DMS153 (cell line): Measurements from ENCODE around the gene CSNK1G2.

Experiments
- DNase-seq: peaks from one replicate; lab custom pipeline; 2025; lab: John Stamatoyannopoulos, UW

The CSNK1G2 gene

DNA sequence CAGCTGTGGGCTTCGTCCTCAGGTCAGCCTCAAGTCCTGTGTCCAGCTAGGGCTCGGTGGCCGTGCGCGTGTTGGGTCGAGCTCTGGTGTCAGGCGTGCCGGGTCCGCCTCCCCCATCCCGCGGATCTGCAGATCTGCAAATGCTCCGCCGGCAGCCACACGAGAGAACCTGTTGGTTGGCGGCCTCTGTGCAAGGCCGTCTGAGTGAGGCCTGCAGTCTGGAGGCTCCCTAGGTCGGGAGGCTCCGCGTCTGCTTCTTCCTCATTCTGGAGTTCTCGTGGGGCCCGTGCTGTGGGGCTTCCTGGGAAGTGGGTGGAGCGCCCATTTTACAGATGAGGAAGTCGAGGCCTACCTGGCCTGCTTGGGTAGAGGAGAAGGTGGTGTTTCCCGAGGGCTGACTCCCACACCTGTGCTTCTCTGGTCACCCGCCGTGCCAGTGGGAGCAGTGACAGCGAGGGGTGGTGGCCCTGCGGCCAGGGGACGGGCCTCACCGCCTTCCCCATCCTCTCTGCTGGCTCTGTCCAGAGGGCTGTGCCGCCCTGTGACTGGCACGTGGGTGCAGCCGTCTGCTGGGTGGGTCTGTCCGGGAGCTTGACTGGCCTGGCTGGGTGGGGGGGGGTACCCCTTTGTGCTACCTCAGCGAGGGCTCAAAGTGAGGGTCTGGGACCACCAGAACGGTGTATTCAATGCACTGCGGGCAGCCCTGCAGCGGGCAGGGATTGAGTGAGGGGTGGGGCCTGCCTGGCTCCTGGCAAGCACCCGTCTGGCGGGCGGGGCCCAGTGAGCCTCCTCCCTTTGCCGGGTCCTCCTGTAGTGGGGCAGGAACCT lies 3.3 kb downstream of the CSNK1G2 start:
- DNase-seq, result no peak

- DNase-seq, result no peak
Measured at GRCh38 chr19:1944916-1945561, 4.1 kb downstream of the CSNK1G2 start.

DNA sequence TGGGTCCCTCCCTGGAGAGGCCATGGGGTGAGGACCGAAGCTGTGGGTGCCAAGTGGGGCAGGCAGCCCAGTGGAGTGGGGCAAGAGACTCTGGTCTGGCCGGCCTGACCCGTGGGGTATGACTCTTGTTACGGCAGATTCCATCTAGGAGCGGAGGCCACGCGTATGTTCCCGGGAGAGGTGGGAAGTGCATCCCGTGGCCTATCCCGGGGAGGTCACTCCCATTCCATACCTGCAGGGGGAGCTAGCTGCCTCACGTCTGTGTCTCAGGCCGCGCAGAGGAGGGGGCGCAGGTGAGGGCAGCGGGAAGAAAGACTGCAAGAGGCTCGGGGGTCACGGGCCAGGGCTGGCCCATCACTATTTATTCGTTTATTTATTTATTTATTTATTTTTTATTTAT lies 4.9 kb downstream of the CSNK1G2 start:
- no peak for DNase-seq

- DNase-seq, result no peak
Measured at GRCh38 chr19:1947651-1948209, 6.8 kb downstream of the CSNK1G2 start.

- DNase-seq, result no peak
Measured at GRCh38 chr19:1949304-1950101, 8.5 kb downstream of the CSNK1G2 start.

GRCh38 chr19:1950640-1951039 lies 9.7 kb downstream of the CSNK1G2 start:
- no peak for DNase-seq

DNA sequence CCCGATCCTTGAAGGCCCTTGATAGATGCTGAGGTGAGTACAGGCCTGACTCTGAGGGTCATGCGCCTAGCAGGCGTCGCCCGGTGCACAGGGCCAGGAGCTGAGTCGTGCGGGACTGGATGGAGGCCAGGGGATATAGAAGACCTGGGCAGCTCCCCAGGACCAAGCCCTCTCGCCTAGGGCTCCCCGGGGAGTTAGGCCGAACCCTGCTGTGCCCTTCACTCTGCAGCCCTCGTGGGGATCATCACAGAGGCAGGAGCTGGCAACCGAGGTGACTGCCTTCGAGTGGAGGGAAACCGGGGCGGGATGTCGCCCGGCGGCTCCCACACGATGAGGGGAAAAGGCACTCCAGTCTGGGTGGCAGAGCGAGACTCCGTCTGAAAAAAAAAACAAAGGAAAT lies 11.7 kb downstream of the CSNK1G2 start:
- DNase-seq, result no peak

GRCh38 chr19:1953037-1953436 lies 12.1 kb downstream of the CSNK1G2 start:
- no peak for DNase-seq

- no peak for DNase-seq
Measured at GRCh38 chr19:1953441-1954094, 12.6 kb downstream of the CSNK1G2 start.

GRCh38 chr19:1954532-1954933 lies 13.6 kb downstream of the CSNK1G2 start:
- no peak for DNase-seq

DNA sequence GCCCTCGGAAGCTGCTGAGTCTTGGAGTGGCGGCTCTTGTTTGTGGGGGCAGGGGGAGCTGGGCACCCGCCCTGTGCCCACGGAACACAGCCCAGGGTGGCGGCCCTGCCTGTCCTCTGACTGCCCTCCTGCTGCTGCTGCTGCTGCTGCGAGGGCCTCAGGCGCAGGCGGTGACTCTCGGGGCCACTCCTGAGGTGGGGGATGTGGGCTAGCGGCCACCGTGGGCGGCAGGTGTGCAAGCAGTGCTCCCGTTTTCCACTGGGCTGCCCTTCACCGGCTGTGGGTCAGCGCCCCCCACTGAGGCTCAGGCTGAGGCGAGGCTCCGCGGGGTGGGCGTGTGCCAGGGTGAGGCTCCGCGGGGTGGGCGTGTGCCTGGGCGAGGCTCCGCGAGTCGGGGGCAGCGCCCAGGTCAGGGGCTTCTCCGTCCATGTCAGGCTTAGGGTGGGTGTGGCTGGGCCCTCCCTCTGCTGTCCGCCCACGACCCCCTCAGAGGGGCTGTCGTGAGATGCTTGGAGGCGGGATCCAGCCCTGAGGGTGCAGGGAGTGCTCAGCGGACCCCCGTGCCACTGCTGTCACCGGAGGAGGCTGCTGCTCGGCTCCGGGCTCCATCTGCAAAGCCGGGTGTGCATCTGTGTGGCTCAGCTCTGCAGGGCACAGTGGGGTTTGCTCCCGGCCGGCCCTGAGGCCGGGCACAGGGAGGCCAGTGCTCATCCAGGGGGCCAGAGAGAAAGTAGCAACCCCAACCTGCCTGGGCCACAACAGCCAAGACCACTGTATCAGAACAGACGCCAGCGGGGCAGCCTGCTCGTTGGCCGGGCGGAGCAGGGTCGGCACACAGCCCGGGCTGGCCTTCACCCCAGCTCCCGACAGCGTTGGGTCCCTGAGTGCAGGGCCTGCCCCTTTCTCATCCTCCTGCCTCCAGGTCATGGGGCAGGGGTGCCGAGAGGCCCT lies 14.5 kb downstream of the CSNK1G2 start:
- DNase-seq, result no peak

DNA sequence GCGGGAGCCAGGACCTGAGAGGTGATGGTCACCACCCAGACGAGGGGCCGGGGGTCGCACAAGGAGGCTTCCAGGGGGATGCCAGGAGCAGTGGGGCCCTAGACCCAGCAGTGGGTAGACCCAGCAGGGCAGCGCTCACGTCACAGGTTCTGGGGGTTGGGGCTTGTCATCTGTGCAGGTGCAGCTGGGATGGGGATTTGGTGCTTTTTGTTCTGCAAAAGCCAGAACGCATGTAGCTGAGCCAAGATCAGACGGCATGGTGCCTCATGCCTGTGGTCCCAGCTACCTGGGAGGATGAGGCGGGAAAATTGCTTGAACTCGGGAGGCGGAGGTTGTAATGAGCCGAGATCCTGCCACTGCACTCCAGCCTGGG lies 15.1 kb downstream of the CSNK1G2 start:
- no peak for DNase-seq

- no peak for DNase-seq
Measured at GRCh38 chr19:1956868-1957492, 16.0 kb downstream of the CSNK1G2 start.

- no peak for DNase-seq
Measured at GRCh38 chr19:1957562-1958248, 16.7 kb downstream of the CSNK1G2 start.

- DNase-seq, result no peak
Measured at GRCh38 chr19:1959928-1960589, 19.1 kb downstream of the CSNK1G2 start.

GRCh38 chr19:1961000-1961883 lies 20.3 kb downstream of the CSNK1G2 start:
- DNase-seq, result no peak

DNA sequence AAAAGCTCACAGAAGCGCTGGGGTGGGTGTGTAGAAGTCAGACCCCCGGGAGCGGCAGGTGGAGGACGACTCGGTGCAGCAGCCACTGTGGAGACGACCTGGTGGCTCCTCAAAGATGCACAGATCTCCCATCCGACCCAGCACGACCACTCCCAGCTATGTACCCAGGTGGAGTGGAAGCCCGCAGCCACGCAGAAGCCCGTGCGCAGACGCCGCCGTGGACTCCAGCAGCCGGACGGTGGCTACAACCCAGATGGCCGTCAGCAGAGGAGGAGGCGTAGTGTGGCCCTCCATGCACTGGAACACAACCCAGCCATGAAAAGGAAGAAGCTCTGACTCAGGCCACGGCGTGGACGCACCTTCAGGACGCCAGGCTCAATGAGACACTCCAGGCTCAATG lies 21.7 kb downstream of the CSNK1G2 start:
- no peak for DNase-seq

GRCh38 chr19:1967087-1967608 lies 26.2 kb downstream of the CSNK1G2 start:
- no peak for DNase-seq
